NCI-H526 treated with DMSO at 0.1 percent for 48 hours (cell line): ENCODE results near the gene MRC2.

Source experiments
- DNase-seq: peaks from one replicate; lab custom pipeline; 2025; lab: John Stamatoyannopoulos, UW

Gene MRC2

DNA sequence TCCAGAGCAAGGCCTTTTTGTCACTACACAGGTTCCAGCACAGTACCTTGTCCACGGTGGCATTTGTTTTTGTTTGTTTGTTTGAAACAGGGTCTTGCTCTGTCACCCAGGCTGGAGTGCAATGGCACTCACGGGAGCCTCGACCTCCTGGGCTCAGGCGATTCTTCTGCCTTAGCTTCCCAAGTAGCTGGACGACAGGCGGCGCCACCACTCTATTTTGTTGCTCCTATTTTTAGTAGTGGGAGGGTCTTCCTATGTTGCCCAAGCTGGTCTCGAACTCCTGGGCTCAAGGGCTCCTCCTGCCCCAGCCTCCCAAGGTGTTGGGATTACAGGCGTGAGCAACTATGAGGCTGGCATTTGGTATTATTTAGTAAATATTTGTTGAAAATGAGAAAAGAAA lies 10.3 kb downstream of the MRC2 start:
- no peak for DNase-seq

DNA sequence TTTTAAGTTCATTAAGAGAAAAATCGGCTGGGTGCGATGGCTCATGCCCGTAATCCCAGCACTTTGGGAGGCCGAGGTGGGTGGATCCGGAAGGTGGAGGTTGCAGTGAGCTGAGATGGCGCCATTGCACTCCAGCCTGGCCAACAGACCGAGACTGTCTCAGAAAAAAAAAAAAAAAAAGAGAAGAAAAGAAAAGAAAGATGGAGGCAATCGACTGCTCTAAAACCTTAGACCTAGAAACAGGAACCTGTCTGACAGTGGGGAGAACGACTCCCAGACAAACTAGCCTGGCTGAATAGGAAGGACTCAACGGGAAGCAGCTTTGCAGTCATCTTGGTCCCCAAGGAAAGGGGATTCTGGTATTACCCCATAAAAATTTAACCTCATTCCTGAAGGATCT lies 13.7 kb downstream of the MRC2 start:
- no peak for DNase-seq

DNA sequence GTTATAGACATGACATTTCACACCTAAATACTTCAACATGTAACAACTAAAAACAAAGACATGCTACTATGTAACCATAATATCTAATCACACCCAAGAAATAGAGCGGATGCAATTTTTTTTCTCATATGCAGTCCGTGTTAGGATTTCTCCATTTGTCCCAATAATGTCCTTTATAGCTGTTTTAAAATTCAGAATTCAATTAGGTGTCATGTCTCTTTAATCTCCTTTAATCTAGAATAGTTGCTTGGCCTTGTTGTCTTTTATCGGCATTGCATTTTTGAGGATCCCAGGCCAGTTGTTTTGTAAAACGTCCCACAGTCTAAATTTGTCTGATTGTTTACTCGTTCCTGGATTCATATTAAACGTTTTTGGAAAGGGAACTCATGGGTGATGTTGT lies 14.5 kb downstream of the MRC2 start:
- DNase-seq = no peak

DNA sequence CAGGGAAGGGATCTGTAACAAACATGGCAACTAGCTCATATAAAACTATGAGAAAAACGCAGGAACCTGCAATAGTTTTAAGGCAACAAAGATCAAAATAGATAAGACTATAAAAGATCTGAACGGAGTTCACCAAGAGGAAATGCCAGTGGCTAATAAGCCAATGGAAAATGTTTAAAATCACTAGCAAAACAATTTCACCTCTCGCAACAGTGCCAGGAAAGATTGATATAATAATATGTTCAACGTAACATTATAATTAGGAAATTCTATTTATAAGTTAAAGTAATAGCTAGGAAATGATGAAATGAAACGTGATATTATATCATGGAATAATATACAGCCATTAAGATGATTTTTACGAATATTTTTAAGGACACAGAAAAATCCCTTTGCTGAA lies 16.0 kb downstream of the MRC2 start:
- no peak for DNase-seq

DNA sequence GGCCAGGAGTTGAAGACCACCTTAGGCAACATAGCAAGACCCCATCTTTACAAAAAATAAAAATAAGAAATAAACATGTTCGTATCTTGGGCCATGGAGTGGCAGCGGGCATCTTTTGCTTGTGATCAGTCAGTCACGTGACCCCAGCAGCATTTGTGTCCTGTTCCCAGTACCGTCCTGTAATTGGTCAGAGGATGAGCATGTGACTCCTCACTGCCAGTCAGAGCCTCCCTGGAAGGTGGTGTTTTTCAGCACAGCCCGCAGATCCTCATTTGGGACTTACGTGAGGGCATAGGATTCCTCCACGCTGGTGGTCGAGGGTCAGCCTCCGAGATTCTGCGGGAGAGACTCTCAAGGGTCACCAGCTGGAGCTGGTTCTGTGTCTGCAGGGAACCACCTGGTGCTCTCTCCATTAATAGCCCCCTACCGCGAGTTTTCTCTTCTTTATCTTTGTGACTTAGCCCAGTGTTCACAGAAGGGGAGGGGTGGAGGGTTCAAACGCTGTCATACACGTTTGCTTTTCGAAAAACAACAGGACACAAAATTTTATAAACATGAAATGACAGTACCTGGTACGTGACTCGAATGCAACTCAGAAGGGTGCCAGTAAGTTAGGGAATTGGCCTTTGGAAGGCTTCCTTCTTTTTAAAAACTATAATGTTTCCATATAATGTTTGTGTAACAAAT lies 17.2 kb downstream of the MRC2 start:
- DNase-seq = no peak

DNA sequence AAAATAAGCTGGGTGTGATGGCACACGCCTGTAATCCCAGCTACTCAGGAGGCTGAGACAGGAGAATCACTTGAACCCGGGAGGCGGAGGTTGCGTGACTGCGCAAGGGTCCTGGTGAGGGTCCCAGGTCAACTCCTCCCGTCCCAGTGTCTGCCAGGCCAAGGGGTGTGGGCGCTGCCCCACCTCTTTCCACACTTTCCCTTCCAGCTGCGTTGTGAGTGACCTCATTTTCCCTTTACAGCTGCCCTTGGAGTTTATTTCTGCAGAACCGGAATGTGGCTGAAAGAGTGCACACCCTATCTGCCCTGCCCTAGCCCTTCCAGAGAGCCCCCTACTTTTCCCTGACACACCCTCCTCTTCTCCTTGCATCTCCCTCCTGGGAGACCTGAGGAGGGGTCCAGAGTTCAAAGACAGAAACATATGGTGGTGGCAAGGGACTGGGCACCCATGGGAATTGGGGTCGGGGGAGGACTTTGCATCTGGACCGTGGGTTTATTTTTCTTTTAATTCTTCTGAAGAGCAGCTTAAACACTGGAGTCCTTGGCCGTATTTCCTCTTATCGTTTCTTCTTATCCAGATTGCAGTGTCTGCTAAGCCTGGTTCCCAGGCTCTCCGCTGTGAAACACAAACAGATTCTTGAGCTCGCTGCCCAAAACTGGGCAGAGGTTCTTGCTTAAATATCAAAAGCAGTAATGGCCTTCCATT lies 20.9 kb downstream of the MRC2 start:
- no peak for DNase-seq

DNA sequence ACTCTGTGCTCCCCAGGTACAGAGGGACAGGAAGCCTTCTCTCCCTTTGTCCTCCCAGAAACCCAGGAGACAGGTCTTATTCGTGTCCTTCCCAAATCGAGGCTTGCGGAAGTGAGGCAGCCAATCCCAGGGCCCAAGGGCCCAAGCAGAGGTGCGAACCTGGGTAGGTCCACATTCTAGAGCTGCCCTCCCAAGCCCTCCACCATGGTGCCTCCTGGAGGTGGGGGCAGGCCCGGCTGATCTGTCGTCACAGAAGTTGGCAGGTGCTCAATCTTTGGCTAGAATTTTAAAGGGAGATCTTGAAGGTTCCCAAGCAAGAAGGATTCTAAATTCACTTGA lies 21.5 kb downstream of the MRC2 start:
- DNase-seq = no peak

DNA sequence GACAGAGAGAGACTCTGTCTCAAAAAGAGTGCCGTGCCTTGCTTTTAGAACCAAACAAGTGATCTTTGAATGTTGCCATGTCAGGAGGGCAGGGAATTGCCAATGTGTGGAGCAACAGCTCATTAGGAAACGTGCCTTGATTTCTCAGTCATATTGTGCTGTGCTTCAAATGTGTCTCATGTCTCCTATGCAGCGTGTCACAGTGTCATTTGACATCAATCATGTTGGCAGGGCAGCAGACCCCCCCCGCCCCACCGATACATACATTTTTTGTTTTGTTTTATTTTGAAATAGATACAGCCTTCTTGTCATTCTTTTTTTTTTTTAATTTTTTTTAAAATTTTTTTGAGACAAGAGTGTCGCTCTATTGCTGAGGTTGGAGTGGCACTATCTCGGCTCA lies 22.1 kb downstream of the MRC2 start:
- DNase-seq = no peak

DNA sequence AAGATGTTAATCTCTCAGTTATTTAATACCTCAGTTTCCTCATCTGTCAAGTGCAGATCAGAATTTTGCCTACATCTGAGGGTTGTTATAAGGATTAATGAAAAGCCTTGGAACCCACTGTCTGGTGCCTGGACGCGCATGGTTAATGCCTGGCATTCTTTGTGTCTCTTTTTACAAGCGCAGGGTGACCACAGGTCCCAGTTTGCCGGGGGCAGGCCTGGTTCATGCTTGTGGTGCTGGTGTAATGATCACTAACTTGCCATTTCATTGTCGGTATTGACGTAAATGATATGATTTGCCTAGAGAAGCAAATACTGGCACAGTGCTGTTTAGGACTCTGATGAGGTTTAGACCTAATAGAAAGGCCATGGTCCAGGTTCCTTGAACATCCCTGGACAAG lies 23.1 kb downstream of the MRC2 start:
- DNase-seq = no peak

DNA sequence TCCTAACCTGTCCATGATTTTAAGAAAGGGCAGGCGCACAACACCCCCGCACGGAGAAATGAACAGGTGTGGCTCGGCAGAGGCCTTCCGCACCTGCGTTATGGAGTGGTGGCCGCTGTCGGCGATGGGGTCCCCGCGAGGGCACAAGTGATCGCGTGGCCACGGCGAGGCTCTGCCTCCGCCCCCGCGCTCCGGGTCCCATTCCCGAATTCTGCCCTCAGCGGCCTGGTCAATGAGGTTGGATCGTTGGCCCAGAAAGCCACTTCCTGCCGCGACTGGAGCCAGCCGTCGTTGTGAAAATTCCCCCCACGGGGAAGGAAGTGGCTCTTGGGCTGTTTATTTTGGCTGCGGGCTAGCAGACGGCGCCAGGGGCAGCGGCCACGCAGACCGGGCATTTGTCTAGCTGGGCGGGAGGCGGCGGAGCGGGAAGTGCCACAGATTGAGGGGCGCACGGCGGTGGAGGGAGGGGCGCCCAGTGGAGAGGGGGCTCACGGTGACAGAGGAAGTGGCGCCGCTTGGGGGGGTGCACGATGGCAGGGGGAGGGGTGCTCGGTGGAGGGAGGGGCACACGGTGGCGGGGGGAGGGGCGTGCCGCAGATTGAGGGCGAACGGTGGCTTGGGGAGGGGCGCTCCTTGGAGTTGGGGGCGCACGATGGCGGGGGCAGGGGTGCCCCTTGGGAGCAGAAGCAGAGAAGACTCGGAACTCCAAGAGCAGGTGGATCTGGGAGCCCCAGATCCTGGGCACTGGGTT lies 25.0 kb downstream of the MRC2 start:
- no peak for DNase-seq

DNA sequence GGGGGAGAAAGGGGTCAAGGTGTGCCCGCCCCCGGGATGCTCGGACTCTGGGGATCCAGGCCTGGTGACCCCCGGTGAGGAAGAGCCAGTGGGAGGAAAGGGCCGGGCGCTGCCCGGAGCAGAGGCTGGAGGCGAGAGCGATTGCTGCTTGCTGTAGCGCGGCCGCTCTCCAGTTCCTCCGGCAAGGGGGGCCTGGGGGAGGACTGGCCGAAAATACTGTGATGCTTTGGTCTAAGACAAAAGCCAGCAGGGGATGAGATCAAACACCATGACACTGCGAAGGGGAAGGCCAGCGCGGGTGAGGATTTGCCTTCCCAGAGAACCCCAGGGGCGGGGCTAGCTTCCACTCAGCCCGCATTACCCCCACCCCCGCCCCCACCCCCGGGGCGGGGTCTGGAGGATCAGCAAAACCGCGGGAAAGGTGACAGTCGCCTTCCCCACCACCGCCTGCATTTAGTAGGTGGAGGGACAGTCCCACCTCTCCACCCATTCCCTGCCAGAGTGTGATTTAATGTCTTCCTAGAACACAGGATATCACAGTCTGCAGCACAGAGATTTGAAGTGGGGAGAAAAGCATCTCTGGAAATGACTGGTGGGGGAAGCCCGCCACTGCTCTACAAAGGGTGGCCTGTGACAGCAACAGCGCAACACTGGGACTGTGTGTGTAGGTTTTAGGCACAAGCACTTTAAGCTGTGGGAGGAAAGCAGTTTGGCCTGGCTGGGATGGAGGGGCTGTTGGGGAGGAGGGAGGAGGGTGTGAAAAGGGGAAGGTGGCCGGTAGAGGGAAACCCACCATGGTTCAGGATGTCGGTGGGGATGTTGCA lies 25.7 kb downstream of the MRC2 start:
- DNase-seq = peak; percentile 39

DNA sequence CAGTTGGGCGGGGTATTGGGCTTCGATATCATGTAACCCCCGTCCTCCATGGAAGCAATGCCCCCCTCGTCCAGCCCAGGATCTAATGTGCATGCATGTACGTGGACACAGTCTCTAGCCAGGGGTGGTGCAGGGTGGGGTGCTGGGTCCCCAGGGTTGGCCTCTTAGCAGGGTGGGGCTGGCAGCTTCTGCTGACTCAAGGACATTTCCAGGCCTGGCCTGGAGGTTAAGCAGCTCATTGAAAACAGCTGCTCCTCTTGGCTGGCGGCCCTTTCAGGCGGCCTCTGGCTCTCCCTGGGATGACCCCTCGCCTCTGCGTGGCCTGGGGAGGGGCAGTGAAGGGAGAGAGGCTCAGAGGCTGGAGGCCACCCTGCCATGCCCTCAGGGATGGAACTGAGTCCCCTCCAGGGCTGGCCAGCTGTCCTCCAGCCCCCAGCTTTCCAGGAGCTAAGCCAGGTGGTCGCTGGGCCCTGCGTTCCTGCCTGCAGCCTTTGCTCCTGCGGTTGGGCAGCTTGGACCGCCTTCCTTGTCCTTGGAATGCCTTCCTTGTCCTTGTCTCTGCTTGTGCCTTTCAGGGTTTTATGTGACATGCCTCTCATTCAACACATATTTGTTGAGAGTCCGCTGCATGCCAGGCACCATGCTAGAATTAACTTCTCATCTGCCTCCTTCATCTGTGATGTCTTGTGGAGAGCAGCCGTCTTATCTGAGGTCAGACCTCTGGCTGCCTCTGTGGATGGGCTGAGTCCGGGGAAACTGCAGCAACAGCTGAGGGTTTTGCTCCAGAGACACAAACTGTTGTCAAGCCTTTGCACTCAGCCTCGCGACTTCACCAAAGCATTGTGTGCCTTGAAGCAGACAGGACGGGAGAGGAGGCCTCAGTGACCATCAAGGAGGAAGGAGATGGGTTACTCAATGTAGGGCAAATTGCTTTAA lies 26.6 kb downstream of the MRC2 start:
- DNase-seq = no peak

DNA sequence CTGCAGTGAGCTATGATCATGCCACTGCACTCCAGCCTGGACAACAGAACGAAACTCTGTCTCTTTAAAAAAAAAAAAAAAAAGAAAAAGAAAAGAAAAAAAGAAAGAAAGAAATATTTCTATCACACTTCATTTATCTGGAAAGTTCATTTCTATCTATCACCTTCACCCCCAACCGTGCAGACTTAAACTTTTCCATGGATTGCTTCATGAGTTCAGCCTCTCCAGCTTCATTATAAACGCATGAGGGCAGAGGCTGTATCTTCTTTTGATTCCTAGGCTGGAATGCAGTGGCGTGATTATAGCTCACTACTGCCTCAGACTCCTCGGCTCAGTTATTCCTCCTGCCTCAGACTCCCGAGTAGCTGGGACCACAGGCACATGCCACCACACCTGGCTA lies 28.2 kb downstream of the MRC2 start:
- no peak for DNase-seq

DNA sequence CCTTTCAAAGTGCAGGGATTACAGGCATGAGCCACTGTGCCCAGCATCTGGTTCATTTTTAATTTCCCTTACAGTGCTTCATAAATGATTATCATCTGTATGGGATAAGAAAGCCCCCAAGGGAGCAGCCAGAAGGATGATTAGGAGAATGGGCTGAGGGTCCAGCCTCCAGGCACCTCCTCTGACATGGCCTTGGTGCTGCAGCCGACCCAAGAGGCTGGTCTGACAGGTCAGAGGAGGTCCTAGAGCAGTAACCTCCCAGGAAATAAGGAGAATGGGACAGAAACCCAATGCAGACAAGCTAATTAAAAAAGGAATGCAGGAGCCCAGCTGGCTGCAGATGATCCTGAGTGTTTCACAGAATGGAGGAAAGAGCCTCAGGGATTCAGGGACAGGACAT lies 29.0 kb downstream of the MRC2 start:
- DNase-seq = no peak

DNA sequence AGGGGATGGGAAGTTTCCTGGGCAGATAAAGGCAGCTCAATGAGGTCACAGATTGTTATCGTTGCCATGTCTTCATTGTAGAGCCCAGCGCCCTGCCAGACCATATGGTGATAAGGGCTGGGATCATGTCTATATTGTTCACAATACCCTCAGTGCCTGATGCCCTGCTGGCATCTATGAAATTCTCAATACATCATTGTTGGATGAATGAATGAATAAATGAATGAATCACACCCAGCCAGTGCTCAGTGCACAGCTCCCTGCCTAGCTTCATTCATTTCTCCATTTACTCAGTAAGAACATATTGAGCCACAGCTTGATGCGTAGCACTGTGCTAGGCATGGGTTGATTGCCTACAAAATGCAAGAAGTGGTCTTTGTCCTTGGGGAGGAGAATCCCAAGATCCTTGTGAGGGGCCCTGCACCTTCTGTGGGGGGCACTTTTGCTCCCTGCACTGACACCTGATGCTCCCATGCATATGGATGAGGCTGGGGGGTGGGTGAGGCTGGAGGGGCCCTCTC lies 29.7 kb downstream of the MRC2 start:
- DNase-seq = no peak

DNA sequence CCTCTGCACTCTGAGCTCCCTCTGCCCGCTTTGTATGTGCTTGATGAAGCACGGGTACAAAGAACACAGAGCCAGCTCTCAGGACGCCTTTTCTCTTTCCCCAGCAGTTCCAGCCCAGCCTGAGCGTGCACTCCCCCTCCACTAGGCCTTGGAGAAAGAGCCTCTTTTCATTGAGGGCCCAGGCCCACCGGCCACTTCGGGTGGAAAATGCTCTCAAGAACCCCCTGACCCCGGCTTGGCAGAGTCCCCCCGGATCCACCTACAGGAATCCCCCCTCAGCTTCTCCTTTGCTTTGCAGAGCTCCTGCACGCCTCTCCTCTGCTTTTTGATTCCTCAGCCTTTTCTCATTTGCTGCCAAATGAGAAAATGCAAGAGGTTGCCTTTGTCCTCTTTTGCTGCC lies 30.2 kb downstream of the MRC2 start:
- no peak for DNase-seq

DNA sequence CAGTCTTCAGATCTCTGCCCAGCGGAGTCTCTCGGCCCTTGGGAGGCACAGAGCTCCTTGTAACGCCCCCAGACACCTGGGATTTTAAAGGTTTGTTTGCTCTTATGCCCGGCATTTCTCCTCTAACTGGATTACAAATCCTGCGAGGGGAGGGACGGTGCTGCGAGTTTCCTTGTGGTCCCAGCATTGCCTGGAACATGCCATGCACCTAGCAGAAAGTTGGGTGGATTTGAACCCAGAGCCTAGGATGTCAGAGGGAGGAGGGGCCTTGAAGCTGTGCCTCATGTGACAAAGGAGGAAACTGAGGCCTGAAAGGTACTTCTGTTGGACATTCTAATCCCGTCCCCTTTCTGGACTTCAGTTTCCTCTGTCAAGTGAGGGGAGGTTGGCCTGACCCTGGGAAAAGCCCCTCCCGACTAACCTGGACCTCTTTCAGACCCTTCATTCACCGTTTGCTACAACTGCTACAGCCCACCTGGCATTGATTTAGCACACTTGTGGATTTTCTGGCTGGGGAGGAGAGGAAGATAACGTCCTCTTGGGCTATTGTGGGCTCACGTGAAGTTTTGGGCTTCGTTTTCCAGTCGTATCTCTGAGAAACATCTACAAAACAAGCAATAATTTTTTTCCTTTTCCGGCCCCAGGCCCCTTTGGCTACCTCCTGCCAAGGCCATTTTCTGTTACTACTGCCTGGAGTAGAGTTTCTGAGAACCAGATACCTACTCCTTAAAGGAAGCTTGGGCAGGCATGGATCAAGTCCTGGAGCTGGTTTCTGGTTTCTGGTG lies 30.9 kb downstream of the MRC2 start:
- no peak for DNase-seq

DNA sequence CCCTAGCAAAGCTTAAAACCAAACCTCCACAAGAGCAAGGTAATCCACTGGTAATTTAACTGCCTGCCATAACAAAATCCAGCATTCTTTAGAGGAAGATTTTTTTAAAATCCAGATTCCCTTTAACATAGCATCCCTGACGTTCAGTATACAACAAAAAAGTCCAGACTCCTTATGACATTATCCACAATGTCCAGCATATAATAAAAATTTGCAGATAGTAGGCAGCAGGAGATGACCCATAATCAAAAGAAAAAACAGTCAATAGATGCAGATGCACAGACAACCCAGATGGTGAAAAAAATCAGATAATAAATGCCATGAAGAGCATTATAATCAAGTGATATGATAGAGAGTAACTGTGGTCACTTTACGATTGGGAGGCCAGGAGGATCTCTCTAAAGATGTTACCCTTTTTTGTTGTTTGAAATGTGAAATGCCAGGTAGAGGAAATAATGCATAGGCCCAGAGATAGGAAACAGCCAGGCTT lies 33.2 kb downstream of the MRC2 start:
- DNase-seq = no peak

DNA sequence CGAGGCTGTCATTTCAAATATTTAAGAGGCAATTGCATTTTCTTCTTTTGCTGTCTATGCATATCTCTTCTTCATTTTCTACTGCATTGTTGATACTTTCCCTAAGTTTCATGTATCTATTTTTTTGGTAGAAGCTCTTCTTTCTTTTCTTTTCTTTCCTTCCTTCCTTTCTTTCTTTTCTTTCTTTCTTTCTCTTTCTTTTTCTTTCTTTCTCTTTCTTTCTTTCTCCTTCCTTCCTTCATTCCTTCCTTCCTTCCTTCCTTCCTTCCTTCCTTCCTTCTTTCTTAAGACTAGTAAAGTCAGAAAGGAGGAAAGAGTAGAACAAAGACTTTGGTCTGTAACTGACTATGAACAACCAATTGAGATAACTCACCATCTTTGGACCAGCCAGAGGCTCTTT lies 33.9 kb downstream of the MRC2 start:
- DNase-seq = no peak

DNA sequence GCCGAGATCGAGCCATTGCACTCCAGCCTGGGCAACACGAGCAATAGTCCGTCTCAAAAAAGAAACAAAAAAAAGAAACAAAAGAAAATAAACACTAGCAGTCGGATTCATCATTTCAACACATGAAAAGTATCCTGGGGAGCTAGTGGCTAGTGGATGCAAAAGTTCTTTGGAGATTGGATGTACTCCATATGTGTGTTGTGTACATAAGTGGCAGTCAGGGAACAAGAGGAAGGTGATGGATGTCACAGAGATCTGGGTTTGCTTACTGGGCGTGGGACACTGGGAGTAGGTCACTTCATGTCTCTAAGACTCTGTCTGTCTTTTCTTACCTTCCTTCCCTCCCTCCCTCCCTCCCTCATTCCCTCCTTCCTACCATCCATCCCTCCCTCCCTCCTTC lies 35.4 kb downstream of the MRC2 start:
- no peak for DNase-seq
